GM12878 (cell line): ENCODE data around the gene BCAR3. TPM values are rescaled to one million over a fixed set of nuclear protein-coding genes. Genes with fewer than 3 reads are reported as not detected.

Experiments used
- ATAC-seq: fragments of 200-7000 bp; cut with Tn5 transposase; 3 replicates; pipeline ENCODE4 v1.9.1; 2020; ENCODE audit warnings: mild to moderate bottlenecking, moderate library complexity
- BruUV-seq: library from RNA; stranded (reverse); fragments of 400-500 nt; replicated peaks from 2 replicates; lab custom pipeline; 2021; lab: Mats Ljungman, UMichigan
- CTCF ChIA-PET: fragments of 300-600 bp; sonication (Branson Sonifier 250); formaldehyde crosslinking; extraction: SDS; loops from one replicate; lab custom pipeline; 2021; ENCODE audit warnings: inconsistent platforms; lab: Yijun Ruan, JAX
- POLR2A ChIA-PET: fragments of 350-600 bp; formaldehyde crosslinking; extraction: SDS; loops from one replicate; lab custom pipeline; 2021; ENCODE audit warnings: inconsistent platforms; lab: Charles Lee
- RAD21 ChIA-PET: fragments of 300-600 bp; sonication (Branson Sonifier 250); formaldehyde crosslinking; loops from one replicate; lab custom pipeline; 2023; ENCODE audit warnings: antibody characterized with exemption; ENCODE audit not compliant: unreplicated experiment; lab: Charles Lee
- SMC1A ChIA-PET: fragments of 300-600 bp; sonication (Branson Sonifier 250); formaldehyde crosslinking; loops from one replicate; lab custom pipeline; 2023; ENCODE audit not compliant: unreplicated experiment, uncharacterized antibody; lab: Charles Lee
- DNase-seq: peaks from one replicate; pipeline ENCODE4 v3.0.0-alpha.2; 2011; ENCODE audit warnings: low read depth, low spot score
- FAIRE-seq: peaks from 3 replicates; lab custom pipeline; 2011; peaks lifted over from hg19 to GRCh38; lab: Jason Lieb, UNC
- H2AFZ ChIP-seq: 2 replicates; pipeline ENCODE4 v1.6.0; 2011; ENCODE audit warnings: low read depth, low read length, control low read depth; ENCODE audit not compliant: control insufficient read depth
- H3K27ac ChIP-seq: 2 replicates; pipeline ENCODE4 v1.5.1; 2011; ENCODE audit warnings: control low read depth; ENCODE audit not compliant: control insufficient read depth, insufficient read depth
- H3K27me3 ChIP-seq, 2 experiments: replicated peaks in 1 of 2; 2 replicates each; pipeline versions ENCODE4 v1.6.0 to v1.6.1; 2011; ENCODE audit warnings: low read length in 1 of 2; ENCODE audit not compliant: control insufficient read depth in 2 of 2, insufficient read depth in 2 of 2
- H3K36me3 ChIP-seq, 2 experiments: 2 replicates each; pipeline ENCODE4 v1.5.1; 2011; ENCODE audit warnings: low read length in 1 of 2; ENCODE audit not compliant: control insufficient read depth in 2 of 2, insufficient read depth in 2 of 2
- H3K4me1 ChIP-seq: 2 replicates; pipeline ENCODE4 v1.6.1; 2011; ENCODE audit warnings: mild to moderate bottlenecking, low read length, moderate library complexity, mixed read lengths; ENCODE audit not compliant: control insufficient read depth, insufficient read depth
- H3K4me2 ChIP-seq: 2 replicates; pipeline ENCODE4 v1.6.0; 2011; ENCODE audit warnings: control low read depth; ENCODE audit not compliant: control insufficient read depth, insufficient read depth
- H3K4me3 ChIP-seq: fragments of 200-600 bp; sonication (generic); 2 replicates; pipeline ENCODE4 v1.5.1; 2016
- H3K79me2 ChIP-seq: 2 replicates; pipeline ENCODE4 v1.6.0; 2011; ENCODE audit warnings: low read length; ENCODE audit not compliant: control insufficient read depth, insufficient read depth
- H3K9ac ChIP-seq: 2 replicates; pipeline ENCODE4 v1.8.0; 2011; ENCODE audit warnings: low read length, control low read depth, mixed read lengths; ENCODE audit not compliant: control insufficient read depth, insufficient read depth
- H3K9me3 ChIP-seq: replicated peaks from 3 replicates; pipeline ENCODE4 v1.5.1; 2011; ENCODE audit warnings: mild to moderate bottlenecking, low read length; ENCODE audit not compliant: control insufficient read depth, insufficient read depth
- H4K20me1 ChIP-seq: 2 replicates; pipeline ENCODE4 v1.6.0; 2011; ENCODE audit not compliant: control insufficient read depth, insufficient read depth
- ATF3 ChIP-seq: IDR thresholded peaks from 2 replicates; pipeline ENCODE4 v1.6.1; 2011; ENCODE audit warnings: low read depth, mild to moderate bottlenecking, low read length, moderate library complexity, borderline replicate concordance; ENCODE audit errors: extremely low read depth
- CHD2 ChIP-seq: IDR thresholded peaks from 2 replicates; pipeline ENCODE4 v1.6.1; 2011; ENCODE audit warnings: low read depth, low read length, improper control_type of control experiment, borderline replicate concordance
- HCFC1 ChIP-seq: fragments of 150-350 bp; IDR thresholded peaks from 2 replicates; pipeline ENCODE4 v1.6.1; 2014; ENCODE audit warnings: low read length
- MAX ChIP-seq: IDR thresholded peaks from 2 replicates; pipeline ENCODE4 v1.6.1; 2012; ENCODE audit warnings: low read depth, low read length, improper control_type of control experiment
- NFIC ChIP-seq: IDR thresholded peaks from 2 replicates; pipeline ENCODE4 v1.6.1; 2012; ENCODE audit warnings: low read depth, mild to moderate bottlenecking, inconsistent platforms, low read length, moderate library complexity
- NFXL1 ChIP-seq: fragments of 450-650 bp; IDR thresholded peaks from 2 replicates; pipeline ENCODE4 v1.6.1; 2017; ENCODE audit warnings: antibody characterized with exemption, mild to moderate bottlenecking, borderline replicate concordance
- PBX3 ChIP-seq: IDR thresholded peaks from 2 replicates; pipeline ENCODE4 v1.6.1; 2011; ENCODE audit warnings: mild to moderate bottlenecking, low read depth, low read length, moderate library complexity; ENCODE audit not compliant: insufficient replicate concordance
- POLR2A ChIP-seq: IDR thresholded peaks from 2 replicates; pipeline ENCODE4 v1.6.1; 2011; ENCODE audit warnings: low read depth, mild to moderate bottlenecking, low read length
- RFX5 ChIP-seq: IDR thresholded peaks from 2 replicates; pipeline ENCODE4 v1.6.1; 2011; ENCODE audit warnings: low read depth, low read length, improper control_type of control experiment
- SMAD5 ChIP-seq: IDR thresholded peaks from 2 replicates; pipeline ENCODE4 v1.6.1; 2016; ENCODE audit warnings: antibody characterized with exemption, low read depth
- STAT3 ChIP-seq: IDR thresholded peaks from 2 replicates; pipeline ENCODE4 v1.6.1; 2011; ENCODE audit warnings: low read depth, low read length, improper control_type of control experiment
- WGBS: methylation state at CpG from one replicate; pipeline ENCODE4 v1.1.6; 2016; ENCODE audit warnings: low lambda C conversion rate; ENCODE audit not compliant: insufficient replicate concordance, insufficient coverage; ENCODE audit errors: missing lambda C conversion rate; 5-methylcytosine and 5-hydroxymethylcytosine counted together
- in situ Hi-C: fragments of 300-500 bp; cut with MboI; formaldehyde crosslinking; loops from 9 replicates; pipeline ENCODE4 v1.14.3; 2018; ENCODE audit warnings: mixed read lengths
- intact Hi-C: fragments of 100-400 bp; cut with micrococcal nuclease; formaldehyde crosslinking; loops from one replicate; pipeline ENCODE4 v1.14.2; 2022; ENCODE audit not compliant: unreplicated experiment
- polyA plus RNA-seq, 11 experiments: library from polyadenylated mRNA; depleted of rRNA in 4 of 11; unstranded in 6 of 11; stranded (reverse) in 5 of 11; fragments of >200 nt; fragmentation: Nextera tagmentation in 4 of 11; fragmentation: Illumina TruSeq in 1 of 11; extraction: Ambion mirVana in 4 of 11; extraction: Trizol in 1 of 11; gene quantifications; 1 replicate in 1 of 11; 2 replicates in 10 of 11; pipeline versions ENCODE4 v1.2.1 to v1.2.3, GENCODE V29; 2011 to 2016; ENCODE audit warnings: inconsistent platforms in 2 of 11, missing spikeins in 2 of 11, low read depth in 1 of 11
- total RNA-seq, 4 experiments: library from RNA; depleted of rRNA in 3 of 4; stranded (reverse); fragments of >200 nt in 3 of 4; fragmentation: Illumina TruSeq in 1 of 4; extraction: Trizol in 1 of 4; gene quantifications; 2 replicates each; pipeline versions ENCODE4 v1.2.1 to v1.2.3, GENCODE V29; 2013 to 2021
- TF ChIP-seq, protein P1 (sequence below): fragments of 450-650 bp; IDR thresholded peaks from 2 replicates; pipeline ENCODE4 v1.6.1; 2016; ENCODE audit warnings: mild to moderate bottlenecking, moderate library complexity, borderline replicate concordance
- TF ChIP-seq, protein P2 (sequence below): fragments of 150-350 bp; IDR thresholded peaks from 2 replicates; pipeline ENCODE4 v1.6.1; 2014; ENCODE audit warnings: mild to moderate bottlenecking, low read depth, low read length

BCAR3 gene
- total and polyA plus RNA-seq, 10 of the 15 experiments (the other 5 are each of a cell fraction or from before 2014, with no cell fraction given): 1.3 to 6.6 (median 1.8) TPM

DNA sequence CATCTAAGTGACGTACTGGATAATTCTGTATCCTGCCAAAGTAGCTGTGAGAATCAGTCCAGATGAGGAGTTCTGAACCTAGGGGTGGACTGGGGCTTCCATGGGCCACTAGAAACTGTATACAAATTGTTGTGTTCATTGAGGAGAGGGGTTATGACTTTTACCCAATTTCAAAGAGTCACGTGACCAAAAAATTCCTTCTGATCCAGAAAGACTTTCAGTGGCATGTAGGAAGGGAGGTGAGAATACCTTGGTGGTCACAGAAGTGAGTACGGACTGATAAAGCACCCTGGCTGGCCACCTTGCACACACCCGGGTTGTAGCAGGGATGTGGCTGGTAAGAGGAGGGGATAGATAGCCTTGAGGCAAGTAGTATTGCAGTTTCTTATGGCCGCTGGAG lies 60.4 kb downstream of the BCAR3 start:
- H3K9me3 ChIP-seq: no peaks in the 10 kb centered on the region
- no peak overlapping the region for H2AFZ ChIP-seq
- H3K4me3 ChIP-seq: no peak overlapping the region
- DNase-seq (no peak), ATAC-seq (no peak), FAIRE-seq (no peak)
- H3K4me2 ChIP-seq: no peak overlapping the region
- in situ Hi-C loops (loop anchor here (10.0 kb wide), 1 partner anchor 316 kb away; no protein-coding TSS in a partner anchor), intact Hi-C loops (no loop called here)
- H4K20me1 ChIP-seq: peaks cover 7% of the 10 kb centered on the region; the same call in 1 of the 2 replicates
- no TSS peak for BruUV-seq
- ChIA-PET RAD21 (interaction anchor here (1.0 to 5.3 kb wide), 3 partner anchors 8 to 193 kb away, joined by 3 to 24 read pairs (median 11); no protein-coding TSS in a partner anchor), POLR2A (no interaction called here), CTCF (interaction anchor here (1.2 to 2.5 kb wide), 2 partner anchors 8 to 26 kb away, joined by 3 to 27 read pairs; no protein-coding TSS in a partner anchor), SMC1A (interaction anchor here (0.6 to 1.9 kb wide), 3 partner anchors 9 to 376 kb away, joined by 3 to 10 read pairs (median 4); no protein-coding TSS in a partner anchor)
- H3K27ac ChIP-seq: no peak overlapping the region
- H3K27me3 ChIP-seq: peaks cover 0 to 2% of the 10 kb centered on the region in 2 experiments; a peak in 1 of 4 replicates
- H3K9ac ChIP-seq: no peak overlapping the region
- H3K4me1 ChIP-seq: peaks cover 9% of the 10 kb centered on the region
- WGBS: 71% methylated on average over 5 of the region's 5 CpGs
- H3K79me2 ChIP-seq: no peaks in the 10 kb centered on the region
- H3K36me3 ChIP-seq: no peaks in the 10 kb centered on the region
- TF ChIP-seq NFXL1 (no peak), STAT3 (no peak), MAX (no peak), ATF3 (no peak), HCFC1 (no peak), CHD2 (no peak), POLR2A (no peak), RFX5 (no peak), PBX3 (no peak), SMAD5 (no peak), NFIC (no peak)
- TF ChIP-seq, protein P1, sequence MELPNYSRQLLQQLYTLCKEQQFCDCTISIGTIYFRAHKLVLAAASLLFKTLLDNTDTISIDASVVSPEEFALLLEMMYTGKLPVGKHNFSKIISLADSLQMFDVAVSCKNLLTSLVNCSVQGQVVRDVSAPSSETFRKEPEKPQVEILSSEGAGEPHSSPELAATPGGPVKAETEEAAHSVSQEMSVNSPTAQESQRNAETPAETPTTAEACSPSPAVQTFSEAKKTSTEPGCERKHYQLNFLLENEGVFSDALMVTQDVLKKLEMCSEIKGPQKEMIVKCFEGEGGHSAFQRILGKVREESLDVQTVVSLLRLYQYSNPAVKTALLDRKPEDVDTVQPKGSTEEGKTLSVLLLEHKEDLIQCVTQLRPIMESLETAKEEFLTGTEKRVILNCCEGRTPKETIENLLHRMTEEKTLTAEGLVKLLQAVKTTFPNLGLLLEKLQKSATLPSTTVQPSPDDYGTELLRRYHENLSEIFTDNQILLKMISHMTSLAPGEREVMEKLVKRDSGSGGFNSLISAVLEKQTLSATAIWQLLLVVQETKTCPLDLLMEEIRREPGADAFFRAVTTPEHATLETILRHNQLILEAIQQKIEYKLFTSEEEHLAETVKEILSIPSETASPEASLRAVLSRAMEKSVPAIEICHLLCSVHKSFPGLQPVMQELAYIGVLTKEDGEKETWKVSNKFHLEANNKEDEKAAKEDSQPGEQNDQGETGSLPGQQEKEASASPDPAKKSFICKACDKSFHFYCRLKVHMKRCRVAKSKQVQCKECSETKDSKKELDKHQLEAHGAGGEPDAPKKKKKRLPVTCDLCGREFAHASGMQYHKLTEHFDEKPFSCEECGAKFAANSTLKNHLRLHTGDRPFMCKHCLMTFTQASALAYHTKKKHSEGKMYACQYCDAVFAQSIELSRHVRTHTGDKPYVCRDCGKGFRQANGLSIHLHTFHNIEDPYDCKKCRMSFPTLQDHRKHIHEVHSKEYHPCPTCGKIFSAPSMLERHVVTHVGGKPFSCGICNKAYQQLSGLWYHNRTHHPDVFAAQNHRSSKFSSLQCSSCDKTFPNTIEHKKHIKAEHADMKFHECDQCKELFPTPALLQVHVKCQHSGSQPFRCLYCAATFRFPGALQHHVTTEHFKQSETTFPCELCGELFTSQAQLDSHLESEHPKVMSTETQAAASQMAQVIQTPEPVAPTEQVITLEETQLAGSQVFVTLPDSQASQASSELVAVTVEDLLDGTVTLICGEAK: no peak
- TF ChIP-seq, protein P2, sequence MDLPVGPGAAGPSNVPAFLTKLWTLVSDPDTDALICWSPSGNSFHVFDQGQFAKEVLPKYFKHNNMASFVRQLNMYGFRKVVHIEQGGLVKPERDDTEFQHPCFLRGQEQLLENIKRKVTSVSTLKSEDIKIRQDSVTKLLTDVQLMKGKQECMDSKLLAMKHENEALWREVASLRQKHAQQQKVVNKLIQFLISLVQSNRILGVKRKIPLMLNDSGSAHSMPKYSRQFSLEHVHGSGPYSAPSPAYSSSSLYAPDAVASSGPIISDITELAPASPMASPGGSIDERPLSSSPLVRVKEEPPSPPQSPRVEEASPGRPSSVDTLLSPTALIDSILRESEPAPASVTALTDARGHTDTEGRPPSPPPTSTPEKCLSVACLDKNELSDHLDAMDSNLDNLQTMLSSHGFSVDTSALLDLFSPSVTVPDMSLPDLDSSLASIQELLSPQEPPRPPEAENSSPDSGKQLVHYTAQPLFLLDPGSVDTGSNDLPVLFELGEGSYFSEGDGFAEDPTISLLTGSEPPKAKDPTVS: no peak
